HepG2 (cell line): Measurements from ENCODE around the gene VWA1. TPM values are rescaled to one million over a fixed set of nuclear protein-coding genes. Genes with fewer than 3 reads are reported as not detected.

Experiments used
- AGO1 ChIP-seq: fragments of 200-400 bp; formaldehyde crosslinking; IDR thresholded peaks from 2 replicates; pipeline ENCODE4 v1.6.1; 2017; ENCODE audit warnings: mild to moderate bottlenecking, low read depth, low read length, moderate library complexity; ENCODE audit not compliant: poor library complexity, severe bottlenecking
- HNRNPL ChIP-seq: fragments of 200-400 bp; formaldehyde crosslinking; IDR thresholded peaks from 2 replicates; pipeline ENCODE4 v1.6.1; 2017; ENCODE audit warnings: mild to moderate bottlenecking, low read depth, low read length
- IRX3 ChIP-seq: sonication (generic); formaldehyde crosslinking; IDR thresholded peaks from 2 replicates; pipeline ENCODE4 v1.8.1; 2023; ENCODE audit warnings: mild to moderate bottlenecking, low read depth, missing genetic modification reagents, borderline replicate concordance
- MXI1 ChIP-seq: IDR thresholded peaks from 3 replicates; pipeline ENCODE4 v1.6.1; 2012; ENCODE audit warnings: low read depth, low read length, inconsistent platforms, borderline replicate concordance
- ZFP1 ChIP-seq: IDR thresholded peaks from 2 replicates; pipeline ENCODE4 v1.6.1; 2016
- ZNF407 ChIP-seq: sonication (generic); formaldehyde crosslinking; IDR thresholded peaks from one replicate; pipeline ENCODE4 v1.5.1; 2020; ENCODE audit warnings: mild to moderate bottlenecking, missing genetic modification reagents; ENCODE audit errors: not compliant biosample characterization
- ZNF616 ChIP-seq: sonication (generic); formaldehyde crosslinking; IDR thresholded peaks from 2 replicates; pipeline ENCODE4 v1.5.0; 2020; ENCODE audit warnings: low read depth, mild to moderate bottlenecking, missing genetic modification reagents
- ZNF720 ChIP-seq: sonication (generic); formaldehyde crosslinking; IDR thresholded peaks from 2 replicates; pipeline ENCODE4 v1.4.0; 2020; ENCODE audit warnings: missing genetic modification reagents
- ZNF766 ChIP-seq: sonication (generic); formaldehyde crosslinking; IDR thresholded peaks from 2 replicates; pipeline ENCODE4 v1.5.0; 2020; ENCODE audit warnings: missing genetic modification reagents, borderline replicate concordance
- ZNF891 ChIP-seq: sonication (generic); formaldehyde crosslinking; IDR thresholded peaks from 2 replicates; pipeline ENCODE4 v1.5.0; 2020; ENCODE audit warnings: mild to moderate bottlenecking, missing genetic modification reagents
- polyA plus RNA-seq, 8 experiments: library from polyadenylated mRNA; depleted of rRNA in 3 of 8; stranded (reverse) in 7 of 8; unstranded in 1 of 8; fragments of >200 nt; fragmentation: Illumina TruSeq in 4 of 8; extraction: Trizol in 4 of 8; gene quantifications; 2 replicates each; pipeline versions ENCODE4 v1.2.1 to v1.2.3, GENCODE V29; 2011 to 2016; ENCODE audit warnings: low read depth in 4 of 8, missing spikeins in 1 of 8, mixed read lengths in 1 of 8; ENCODE audit not compliant: insufficient read depth in 1 of 8
- total RNA-seq, 5 experiments: library from RNA; depleted of rRNA; stranded (reverse); fragments of >200 nt; fragmentation: Illumina TruSeq; extraction: Trizol; gene quantifications; 2 replicates each; pipeline ENCODE4 v1.2.3, GENCODE V29; 2016; ENCODE audit warnings: low read depth in 1 of 5
- TF ChIP-seq, protein P1 (sequence below): IDR thresholded peaks from 2 replicates; pipeline ENCODE4 v1.6.1; 2012; ENCODE audit warnings: low read depth, low read length, improper control_type of control experiment
- TF ChIP-seq, protein P2 (sequence below): sonication (generic); formaldehyde crosslinking; IDR thresholded peaks from 2 replicates; pipeline ENCODE4 v1.4.0; 2020; ENCODE audit warnings: missing genetic modification reagents, borderline replicate concordance
- TF ChIP-seq, protein P3 (sequence below): sonication (generic); formaldehyde crosslinking; IDR thresholded peaks from 2 replicates; pipeline ENCODE4 v1.5.0; 2020; ENCODE audit warnings: mild to moderate bottlenecking, missing genetic modification reagents, borderline replicate concordance

Gene VWA1
- total and polyA plus RNA-seq, 2 of the 13 experiments (the other 11 are each of a cell fraction or from before 2014, with no cell fraction given), result 40.9 to 57.5 TPM

DNA sequence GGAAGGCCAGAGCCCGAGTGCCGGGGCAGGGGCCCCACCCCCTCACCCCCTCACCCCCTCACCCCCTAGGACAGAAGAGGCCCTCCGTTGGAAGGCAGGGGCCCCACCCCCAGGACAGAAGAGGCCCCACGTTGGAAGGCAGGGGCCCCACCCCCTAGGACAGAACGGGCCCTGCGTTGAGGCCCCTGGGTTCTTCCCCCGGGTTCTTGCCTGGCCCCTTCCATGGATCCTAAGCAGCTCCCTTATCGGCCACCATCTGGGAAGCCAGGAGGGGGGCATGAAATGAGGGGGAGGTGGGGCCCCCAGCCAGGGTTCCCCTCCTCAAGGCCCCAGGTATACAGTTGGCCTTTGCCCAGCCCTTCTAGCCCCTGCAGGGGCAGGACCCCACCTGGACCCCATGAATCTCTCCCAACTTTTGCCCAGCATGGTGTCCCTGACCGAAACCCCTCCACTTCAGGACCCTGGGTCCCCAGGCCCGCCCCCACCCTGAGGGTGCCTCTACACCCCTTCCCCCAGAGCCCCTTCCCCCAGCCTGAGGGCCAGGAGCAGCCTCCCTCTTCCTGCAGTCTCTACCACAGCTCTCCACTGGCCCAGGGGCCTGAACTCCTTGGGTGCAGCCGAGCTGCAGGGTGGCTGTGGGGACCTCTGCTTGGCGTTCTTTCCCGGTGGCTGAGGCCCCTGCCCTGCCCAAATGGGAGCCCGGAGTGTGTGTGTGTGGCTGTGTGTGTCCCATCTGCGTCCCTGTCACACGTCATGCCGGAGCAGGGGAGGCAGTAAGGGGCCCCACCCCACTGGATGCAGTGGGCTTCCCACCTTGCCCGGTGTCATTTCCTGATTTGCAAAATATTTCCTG is 4.3 kb upstream of the VWA1 start (continued):
- no peak for TF ChIP-seq ZNF407 (CRISPR knock-in tag)
- TF ChIP-seq ZNF720 (CRISPR knock-in tag), result no peak
- TF ChIP-seq ZNF891 (CRISPR knock-in tag), result no peak
- no peak for TF ChIP-seq ZNF766
- no peak for TF ChIP-seq MXI1
- peak; percentile 94 for TF ChIP-seq AGO1
- no peak for TF ChIP-seq HNRNPL
- no peak for TF ChIP-seq ZFP1 (CRISPR knock-in tag)
- no peak for TF ChIP-seq IRX3 (CRISPR knock-in tag)
- no peak for TF ChIP-seq ZNF616
- TF ChIP-seq, protein P1, sequence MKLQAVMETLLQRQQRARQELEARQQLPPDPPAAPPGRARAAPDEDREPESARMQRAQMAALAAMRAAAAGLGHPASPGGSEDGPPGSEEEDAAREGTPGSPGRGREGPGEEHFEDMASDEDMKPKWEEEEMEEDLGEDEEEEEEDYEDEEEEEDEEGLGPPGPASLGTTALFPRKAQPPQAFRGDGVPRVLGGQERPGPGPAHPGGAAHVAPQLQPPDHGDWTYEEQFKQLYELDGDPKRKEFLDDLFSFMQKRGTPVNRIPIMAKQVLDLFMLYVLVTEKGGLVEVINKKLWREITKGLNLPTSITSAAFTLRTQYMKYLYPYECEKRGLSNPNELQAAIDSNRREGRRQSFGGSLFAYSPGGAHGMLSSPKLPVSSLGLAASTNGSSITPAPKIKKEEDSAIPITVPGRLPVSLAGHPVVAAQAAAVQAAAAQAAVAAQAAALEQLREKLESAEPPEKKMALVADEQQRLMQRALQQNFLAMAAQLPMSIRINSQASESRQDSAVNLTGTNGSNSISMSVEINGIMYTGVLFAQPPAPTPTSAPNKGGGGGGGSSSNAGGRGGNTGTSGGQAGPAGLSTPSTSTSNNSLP, result no peak
- TF ChIP-seq, protein P2, sequence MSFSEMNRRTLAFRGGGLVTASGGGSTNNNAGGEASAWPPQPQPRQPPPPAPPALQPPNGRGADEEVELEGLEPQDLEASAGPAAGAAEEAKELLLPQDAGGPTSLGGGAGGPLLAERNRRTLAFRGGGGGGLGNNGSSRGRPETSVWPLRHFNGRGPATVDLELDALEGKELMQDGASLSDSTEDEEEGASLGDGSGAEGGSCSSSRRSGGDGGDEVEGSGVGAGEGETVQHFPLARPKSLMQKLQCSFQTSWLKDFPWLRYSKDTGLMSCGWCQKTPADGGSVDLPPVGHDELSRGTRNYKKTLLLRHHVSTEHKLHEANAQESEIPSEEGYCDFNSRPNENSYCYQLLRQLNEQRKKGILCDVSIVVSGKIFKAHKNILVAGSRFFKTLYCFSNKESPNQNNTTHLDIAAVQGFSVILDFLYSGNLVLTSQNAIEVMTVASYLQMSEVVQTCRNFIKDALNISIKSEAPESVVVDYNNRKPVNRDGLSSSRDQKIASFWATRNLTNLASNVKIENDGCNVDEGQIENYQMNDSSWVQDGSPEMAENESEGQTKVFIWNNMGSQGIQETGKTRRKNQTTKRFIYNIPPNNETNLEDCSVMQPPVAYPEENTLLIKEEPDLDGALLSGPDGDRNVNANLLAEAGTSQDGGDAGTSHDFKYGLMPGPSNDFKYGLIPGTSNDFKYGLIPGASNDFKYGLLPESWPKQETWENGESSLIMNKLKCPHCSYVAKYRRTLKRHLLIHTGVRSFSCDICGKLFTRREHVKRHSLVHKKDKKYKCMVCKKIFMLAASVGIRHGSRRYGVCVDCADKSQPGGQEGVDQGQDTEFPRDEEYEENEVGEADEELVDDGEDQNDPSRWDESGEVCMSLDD, result no peak
- TF ChIP-seq, protein P3, sequence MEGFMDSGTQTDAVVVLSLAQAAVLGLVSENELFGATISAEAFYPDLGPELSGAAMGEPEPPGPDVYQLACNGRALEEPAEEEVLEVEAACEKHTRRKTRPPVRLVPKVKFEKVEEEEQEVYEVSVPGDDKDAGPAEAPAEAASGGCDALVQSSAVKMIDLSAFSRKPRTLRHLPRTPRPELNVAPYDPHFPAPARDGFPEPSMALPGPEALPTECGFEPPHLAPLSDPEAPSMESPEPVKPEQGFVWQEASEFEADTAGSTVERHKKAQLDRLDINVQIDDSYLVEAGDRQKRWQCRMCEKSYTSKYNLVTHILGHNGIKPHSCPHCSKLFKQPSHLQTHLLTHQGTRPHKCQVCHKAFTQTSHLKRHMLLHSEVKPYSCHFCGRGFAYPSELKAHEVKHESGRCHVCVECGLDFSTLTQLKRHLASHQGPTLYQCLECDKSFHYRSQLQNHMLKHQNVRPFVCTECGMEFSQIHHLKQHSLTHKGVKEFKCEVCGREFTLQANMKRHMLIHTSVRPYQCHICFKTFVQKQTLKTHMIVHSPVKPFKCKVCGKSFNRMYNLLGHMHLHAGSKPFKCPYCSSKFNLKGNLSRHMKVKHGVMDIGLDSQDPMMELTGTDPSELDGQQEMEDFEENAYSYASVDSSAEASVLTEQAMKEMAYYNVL (CRISPR knock-in tag), result no peak
